GM19043 (cell line): ENCODE results near the gene TMEM9B.
A peak's percentile ranks its signal among the peaks of the same experiment; 100 is the strongest.

Experiments
- ATAC-seq: cut with Tn5 transposase; IDR thresholded peaks from one replicate; pipeline ENCODE4 v1.9.1; 2021; ENCODE audit warnings: low read depth; ENCODE audit not compliant: unreplicated experiment

TMEM9B gene

DNA sequence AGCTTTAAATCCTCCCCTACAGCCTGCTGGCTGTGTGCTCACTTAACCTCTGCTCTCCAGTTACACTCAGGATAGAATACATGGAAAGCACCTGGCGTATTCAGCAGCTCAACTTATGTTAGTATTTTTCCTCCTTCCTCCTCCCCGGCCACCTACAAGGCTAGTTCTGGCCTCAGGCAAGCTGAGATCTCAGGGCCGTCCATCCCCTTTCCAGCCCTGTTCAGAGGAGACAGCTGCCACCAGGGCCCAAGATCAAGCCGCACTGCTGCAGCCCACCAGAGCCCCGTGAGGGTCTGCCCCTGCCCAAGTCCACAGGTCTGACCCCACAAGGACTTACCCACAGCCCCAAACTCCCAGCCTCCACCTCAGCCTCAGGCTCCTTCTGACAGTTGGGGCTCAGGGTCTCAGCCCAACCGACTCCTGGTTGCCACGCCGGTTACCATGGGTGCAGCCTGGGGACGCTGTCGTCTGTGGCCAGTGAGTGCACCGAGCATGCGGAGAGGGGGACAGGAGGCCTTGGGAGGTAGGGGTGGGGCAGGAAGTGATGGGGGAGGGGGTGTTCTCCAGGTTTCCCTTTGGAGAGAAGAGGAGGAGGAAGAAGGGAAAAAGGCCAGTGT, 31.6 kb downstream of the TMEM9B start, which contains the start of gene C11orf16:
TSS of gene C11orf16 (minus strand) at position 384 of the 617 bp plus-strand sequence. CDS start 639 bp downstream, outside the sequence.
- no peak for ATAC-seq

DNA sequence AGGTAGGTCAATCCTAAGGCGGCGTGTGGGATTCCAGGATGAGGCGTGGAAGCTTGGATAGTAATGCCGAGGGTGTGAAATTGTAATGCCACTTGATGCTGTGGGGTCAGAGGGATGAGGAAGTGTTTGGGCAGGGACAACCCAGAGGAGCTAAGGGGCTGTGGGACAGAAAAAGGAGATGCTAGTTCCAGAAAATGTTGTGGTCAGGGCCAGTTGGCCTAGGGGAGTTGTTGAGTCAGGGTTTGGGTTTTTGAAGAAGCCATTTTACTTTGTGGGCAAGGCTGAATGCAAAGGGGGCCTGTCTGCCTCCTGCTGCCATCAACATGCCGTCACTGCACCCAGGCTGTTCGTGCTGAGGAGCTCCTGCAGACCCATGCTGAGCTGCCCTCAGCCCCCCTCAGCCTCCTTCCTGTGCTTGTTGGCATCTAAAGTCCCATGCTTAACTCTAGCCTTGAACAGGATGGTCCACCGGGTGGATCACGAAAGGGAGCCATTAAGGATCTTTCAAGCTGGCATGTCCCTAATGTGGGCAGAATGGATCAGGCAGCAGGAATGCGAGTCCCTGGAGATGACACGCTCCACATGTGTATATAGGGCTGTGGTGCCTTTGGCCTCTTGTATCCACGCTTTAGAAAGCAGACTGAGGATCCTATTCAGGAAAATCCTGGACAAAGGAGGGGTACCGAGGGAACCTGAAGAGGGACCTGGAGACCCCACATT, 33.6 kb downstream of the TMEM9B start:
- no peak for ATAC-seq

DNA sequence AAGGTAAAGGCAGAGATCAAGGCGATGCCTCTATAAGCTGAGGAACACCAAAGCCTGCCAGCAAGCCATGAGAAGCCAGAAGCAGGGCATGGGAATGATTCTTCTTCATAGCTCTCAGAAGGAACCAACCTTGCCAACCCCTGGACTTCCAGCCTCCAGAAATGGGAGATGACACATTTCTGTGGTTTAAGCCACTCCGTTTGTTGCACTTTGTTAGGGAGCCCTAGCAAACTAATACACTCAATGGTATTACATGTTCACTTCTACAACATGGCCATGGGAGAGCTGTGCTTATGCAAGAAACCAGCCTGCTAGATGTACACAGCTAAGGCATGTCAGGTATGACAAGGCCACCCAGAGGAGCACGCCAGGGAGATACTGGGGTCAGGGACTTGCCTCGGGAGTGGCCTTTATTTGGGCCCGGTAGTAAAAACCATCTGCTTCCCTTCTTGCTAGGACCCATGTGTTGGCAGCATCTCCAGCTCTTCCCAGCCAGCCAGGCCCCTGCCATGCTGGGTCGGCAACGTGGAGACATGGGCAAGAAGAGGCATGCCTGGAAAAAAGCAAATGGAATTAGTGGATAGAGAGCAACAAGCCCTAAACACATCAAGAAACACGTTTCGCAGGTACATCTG, 35.1 kb downstream of the TMEM9B start:
- no peak for ATAC-seq

DNA sequence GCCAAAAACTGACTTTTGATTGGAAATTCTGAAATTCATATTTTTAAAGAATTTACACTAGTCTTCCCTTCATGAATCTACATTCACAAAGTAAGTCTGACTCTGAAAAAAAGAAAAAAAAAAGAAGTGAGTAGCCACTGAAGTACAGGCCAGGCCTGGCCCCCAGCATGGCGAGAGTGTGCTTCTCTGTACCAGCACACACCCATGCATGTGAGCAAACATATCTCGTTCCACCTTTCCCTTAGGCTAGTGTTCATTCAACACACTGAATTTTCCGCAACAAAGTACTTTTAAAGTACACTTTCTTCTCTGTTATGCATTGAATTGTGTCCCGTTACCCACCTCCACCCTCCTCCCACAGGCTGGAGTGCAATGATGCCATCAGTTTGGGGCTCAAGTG, 36.0 kb downstream of the TMEM9B start:
- no peak for ATAC-seq

DNA sequence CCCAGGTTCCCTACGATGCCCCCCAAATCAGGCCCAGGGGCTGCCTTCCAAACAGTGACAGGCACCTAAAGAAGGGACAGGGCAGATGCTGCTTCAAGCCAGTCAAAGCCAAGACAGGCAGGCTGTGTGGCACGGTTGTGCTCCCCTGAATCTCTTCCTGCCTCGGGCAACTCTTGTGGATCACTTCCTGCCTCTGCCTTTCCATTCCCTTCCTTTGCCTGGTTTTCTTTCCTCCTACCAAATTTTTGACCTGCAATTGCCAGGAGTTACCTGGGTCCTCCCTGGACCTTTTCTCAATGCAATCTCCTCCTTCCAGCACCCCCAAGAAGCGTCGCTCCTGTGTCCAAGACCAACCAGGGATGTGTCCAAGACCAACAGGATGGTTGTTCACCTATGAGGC, 37.0 kb downstream of the TMEM9B start:
- no peak for ATAC-seq

DNA sequence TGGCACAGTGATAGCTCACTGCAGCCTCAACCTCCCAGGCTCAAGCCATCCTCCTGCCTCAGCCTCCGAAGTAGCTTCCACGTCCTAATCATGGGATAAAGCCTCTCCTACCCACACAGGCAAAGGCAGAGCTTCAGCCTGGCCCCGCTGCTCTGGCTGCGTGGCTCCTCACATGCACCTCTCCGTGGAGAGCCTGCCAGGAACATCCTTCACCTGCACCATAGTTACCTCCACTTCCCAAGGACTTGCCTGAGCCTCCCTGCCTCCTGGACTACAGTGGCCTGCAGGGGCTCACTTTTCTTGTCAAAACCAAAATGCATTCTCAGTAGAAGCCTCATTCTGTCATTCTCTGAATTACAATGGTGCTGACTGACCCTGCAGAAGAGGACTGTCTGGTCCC, 38.0 kb downstream of the TMEM9B start:
- ATAC-seq: no peak

DNA sequence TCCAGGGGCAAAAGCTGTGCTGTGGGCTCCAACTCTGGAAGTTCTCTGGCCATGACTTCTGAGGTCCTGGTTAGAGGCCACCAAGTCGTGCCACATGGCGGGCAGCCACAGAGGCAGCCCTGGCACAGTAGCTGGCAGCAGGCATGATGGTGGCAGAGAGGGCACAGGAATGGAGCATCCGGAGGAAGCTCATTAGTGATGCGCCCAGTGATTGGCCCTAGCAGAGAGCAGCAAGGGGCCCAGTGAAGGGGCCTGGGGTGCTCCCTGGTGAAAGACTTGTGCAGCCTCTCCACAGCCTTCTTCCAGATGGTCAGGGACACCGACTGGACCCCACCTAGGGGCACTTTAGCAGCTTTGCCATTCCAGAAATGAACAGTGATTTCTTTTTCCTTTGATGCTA, 38.5 kb downstream of the TMEM9B start:
- no peak for ATAC-seq

DNA sequence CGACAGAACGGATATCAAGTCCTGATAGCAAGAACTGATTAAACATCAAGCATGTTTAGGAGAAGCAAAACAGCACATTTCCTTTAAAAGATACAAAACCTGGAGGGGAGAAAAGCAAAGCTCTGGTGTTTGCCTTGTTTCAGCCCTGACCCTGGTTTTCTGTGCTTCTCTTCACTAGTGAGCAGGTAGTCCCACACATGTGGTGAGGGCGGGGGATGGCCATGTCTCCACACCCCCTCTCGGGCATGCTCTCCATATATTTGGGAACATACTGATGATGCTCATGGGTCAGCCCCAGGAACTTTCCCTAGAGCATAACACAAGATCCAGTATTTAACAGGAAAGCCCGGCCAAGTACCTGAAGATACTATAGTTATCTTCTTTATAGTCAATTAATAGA, 41.6 kb downstream of the TMEM9B start:
- no peak for ATAC-seq

DNA sequence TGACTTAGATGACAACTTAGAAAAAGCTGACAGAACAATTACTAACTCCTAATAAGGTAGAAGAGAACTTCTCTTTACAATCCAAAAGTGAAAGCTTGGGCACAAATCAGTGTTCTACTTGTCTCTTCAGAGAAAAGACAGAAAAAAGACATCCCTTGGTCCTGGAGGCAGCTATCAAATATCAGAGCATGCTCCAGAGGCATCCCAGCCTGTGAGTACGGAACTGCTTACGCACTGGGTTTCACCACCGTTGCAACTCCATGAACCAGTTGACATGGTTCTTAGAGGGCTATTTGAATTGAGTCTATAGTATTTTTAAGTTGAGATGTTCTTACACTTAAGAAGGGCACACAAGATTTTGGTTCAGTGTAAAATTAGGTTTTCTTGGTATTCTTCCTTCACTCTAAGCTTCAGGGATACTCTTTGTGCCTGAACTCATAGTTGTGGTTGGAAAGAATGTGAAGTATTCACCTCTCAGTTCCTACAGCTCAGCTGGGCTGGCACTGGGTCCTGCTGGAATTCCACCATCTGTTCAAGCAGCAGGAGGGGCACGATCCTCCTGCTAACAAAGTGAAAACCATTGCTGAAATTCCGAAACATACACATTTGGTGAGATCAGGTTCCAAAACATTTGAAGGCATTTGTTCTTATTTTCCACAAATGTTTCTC, 47.0 kb downstream of the TMEM9B start:
- no peak for ATAC-seq

DNA sequence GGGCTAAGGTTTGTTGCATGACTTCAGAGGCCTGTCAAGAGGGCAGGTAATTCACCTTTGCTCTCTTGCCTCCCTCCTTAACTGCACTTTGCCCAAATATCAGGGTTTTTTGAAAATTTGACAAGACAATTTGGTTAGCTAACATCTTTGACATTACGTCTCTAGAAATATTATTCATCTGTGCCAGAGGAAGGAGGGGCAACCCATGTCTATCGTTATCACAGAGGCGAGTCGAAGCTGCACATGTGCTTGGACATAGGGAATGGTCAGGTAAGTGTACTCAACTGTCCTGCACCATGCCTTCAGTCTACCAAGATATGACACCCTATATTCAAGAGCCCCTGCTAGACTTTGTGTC, 49.6 kb downstream of the TMEM9B start:
- ATAC-seq: no peak

DNA sequence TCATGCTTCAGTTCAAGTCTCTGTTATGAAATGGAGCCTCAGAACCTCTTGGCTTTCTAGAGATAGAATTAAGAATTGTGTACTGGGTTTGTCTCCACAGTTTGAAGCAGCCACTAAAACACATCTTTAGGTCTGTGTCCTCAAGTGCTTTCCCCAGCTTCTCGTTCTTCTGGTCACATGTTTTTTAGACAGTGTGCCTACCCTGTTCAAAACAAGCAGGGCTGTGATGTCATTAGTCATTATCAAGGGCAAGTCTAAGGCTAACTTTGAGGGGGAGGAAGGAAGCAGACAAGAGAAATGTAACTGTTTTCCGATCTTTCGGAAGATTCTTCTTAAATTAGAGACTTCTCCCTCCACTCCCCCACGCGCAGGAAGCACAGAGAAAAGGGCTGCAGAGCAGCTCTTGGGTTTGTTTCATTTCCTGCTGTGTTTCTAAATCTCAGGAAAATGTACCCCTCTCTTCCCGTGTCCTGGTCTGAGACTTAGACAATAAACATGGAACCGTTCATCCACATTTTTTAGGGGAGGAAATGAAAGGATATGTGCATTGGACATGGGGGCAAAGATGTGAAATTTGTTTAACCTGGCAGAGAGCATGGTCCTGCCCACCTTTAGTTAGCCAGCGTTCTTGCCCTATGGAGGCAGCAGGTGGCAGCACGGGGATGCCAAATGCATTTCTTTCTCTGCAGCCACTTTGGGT, 50.1 kb downstream of the TMEM9B start:
- ATAC-seq: no peak

DNA sequence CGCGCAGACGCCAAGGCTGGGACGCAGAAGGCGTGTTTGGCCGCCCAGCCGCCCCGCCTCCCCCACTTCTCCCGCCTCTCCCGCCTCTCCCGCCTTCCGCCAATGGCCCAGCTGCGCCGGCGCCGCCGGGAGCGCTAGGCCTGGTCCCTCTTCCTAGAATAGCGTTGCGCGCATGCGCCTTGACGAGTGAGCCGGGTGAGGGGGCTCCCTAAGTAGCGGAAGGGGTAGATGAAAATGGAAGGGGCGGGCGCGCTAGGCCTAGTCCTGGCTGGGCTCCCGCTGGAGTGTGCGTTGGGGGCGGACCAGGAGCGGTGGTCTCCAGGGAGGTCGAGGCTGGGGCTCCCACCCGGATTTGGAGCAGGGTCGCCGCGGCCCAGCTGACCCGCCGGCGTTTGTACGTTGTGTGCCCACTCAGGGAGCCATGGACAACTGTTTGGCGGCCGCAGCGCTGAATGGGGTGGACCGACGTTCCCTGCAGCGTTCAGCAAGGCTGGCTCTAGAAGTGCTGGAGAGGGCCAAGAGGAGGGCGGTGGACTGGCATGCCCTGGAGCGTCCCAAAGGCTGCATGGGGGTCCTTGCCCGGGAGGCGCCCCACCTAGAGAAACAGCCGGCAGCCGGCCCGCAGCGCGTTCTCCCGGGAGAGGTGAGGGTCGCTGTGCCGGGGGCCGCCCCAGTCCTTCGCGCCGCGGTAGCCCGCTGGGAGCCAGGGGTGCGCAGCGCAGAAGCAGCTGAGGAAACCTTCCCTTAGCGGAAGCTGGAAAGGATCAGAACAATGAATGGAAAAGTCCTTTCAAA, 53.0 kb downstream of the TMEM9B start, which contains the start of gene AKIP1:
TSS of gene AKIP1 (plus strand) at position 161 of the 795 bp plus-strand sequence. CDS start at position 422, 261 bp downstream.
- ATAC-seq: peak; percentile 67

DNA sequence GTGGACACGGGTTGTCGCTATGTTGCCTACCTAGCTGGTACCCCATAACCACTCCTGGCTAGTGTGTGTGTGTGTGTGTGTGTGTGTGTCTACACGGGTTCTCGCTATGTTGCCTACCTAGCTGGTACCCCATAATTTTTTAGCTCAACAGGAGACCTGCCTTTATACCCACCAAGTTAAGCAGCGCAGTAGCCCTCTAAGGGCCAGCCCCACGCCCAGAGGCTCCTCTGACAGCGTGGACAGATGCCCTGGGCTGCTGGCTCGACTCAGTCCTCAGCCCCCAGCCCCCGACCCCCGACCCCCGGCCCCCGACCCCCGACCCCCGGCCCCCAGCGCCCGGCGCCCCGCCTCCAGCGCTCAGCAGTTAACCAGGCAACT, 53.6 kb downstream of the TMEM9B start:
- no peak for ATAC-seq

DNA sequence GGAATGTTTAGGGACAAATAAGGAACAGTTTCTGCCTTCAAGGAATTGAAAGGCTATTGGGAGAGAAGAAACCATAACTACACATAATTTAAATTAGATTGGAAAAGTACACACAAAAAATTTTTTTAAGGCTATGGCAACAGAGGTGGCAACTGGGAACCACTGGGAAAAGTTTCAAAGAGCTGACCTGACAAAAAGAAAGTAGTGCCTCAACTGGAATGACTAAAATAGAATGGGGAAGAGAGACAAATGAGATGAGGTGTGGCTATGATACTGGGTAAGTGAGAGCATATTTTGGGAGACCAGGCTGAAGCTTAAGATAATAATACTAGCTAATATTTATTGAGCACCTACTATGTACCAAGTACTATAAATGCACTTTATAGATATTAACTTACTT, 56.1 kb downstream of the TMEM9B start:
- no peak for ATAC-seq

DNA sequence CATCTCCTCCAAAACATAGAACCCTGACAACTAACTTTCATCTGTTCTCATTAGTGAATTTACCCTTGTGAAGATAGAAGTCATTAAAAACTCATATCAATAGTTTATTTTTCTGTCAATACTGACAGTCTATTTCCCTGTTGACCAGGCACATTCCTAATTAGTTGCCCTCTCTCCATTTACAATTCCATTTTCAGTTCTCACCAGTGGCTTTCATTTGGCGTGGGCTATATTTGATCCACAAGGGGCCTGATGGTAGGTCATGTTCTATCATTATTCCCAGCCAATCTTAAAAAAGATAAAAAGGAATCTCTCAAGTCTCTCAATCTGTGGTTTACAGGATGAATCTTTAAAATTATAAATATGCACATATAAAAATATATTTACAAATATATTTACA, 57.1 kb downstream of the TMEM9B start:
- ATAC-seq: no peak

DNA sequence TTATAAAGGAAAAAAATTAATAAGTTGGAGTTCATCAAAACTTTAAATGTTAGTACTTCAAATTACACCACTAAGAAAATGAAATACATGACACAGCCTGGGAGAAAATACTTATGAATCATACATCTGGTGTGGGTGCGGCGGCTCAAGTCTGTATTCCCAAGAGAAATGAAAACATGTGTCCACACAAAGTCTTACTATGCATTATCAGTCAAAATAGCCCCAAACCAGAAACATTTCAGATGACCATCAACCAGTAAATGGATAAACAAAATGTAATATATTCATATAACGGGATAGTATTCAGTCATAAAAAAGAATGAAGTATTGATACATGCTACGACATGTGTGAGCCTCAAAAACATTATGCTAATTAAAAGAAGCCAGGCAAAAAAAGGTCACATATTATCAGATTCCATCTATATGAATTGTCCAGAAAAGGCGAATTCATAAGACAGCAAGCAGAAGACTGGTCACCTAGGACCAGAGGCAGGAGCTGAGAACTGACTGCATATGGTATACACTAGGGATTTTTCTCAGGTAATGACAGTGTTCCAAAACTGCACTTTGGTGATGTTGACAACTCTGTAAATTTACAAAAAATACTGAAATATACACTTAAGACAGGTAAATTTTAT, 58.6 kb downstream of the TMEM9B start:
- ATAC-seq: no peak

DNA sequence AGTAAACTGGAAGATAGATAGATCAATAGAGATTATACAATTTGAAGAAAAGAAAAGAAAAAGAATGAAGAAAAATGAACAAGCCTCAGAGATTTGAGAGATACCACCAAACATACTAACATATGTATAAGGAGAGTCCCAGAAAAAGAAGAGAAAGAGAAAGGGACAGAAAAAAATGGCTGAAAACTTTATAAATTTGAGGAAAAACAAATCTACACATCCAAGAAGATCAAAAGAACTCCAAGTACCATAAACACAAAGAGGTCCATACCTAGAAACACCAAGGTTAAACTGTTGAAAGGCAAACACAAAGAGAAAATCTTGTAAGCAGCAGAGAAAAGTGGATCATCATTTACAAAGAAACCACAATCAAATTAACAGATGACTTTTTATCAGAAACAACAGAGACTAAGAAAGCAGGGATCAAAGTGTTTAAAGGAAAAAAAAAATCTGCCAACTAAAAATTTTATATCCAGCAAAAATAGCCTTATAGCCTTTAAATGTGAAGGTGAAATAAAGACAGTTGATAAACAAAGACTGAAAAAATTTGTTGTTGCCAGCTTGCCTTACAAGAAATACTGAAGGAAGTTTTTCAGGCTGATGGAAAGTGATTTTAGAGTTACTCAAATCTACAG, 65.0 kb downstream of the TMEM9B start:
- no peak for ATAC-seq
